ENCODE data around the gene TEP1. TPM values are rescaled to one million over a fixed set of nuclear protein-coding genes. Genes with fewer than 3 reads are reported as not detected.

Gene TEP1
- total and polyA plus RNA-seq, 2 of the 13 experiments (the other 11 are each of a cell fraction or from before 2014, with no cell fraction given) = 11.0 to 12.8 TPM

DNA sequence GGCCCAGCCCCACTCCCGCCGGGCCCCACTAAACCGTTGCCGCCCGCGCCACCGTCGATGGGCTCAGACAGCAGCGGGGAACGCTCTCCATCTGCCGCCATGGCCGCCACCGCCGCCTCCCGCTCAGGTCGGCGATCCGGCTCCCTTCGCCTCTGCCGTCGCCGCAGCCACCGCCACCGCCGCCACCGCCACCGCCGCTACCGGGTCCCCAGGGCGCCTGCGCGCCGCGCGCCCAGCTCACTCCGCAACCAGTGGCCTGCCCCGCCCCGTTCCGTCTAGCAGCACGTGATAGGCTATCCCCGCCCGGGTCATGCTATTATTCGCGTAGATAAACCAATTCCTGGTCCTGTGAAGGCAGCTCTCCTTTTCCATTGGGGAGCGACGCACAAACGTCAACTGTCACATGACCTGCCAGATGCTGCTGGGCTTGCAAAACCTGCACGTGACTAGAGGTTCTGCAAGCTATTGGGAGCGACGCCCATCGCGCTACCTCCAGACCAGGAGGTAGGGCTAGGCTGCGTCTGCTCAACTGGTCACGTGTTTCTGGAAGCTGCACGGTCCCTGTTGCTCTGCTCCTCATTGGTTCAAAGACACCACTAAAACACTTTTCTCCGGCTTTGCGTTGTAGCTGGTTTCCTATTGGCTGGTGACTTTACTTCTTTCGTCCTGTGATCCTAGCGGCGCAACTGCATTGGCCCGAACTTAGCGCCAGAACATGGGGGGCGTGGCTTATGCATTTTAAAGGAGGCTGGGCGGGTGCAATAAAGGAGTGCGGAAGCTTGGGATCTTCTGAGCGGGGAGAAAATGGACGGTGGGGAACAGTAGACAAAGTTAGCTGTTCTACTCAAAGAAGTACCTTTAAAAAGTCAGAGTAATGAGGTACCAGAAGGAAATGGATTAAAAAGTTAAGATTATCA, 48.2 kb upstream of the TEP1 start, which contains the start of gene PIP4P1 (continued):
- peak; percentile 81 for TF ChIP-seq TEAD3 (CRISPR knock-in tag; optimal IDR thresholded peaks at IDR 0.05; ENCODE audit: borderline replicate concordance)
- TF ChIP-seq, protein P1, sequence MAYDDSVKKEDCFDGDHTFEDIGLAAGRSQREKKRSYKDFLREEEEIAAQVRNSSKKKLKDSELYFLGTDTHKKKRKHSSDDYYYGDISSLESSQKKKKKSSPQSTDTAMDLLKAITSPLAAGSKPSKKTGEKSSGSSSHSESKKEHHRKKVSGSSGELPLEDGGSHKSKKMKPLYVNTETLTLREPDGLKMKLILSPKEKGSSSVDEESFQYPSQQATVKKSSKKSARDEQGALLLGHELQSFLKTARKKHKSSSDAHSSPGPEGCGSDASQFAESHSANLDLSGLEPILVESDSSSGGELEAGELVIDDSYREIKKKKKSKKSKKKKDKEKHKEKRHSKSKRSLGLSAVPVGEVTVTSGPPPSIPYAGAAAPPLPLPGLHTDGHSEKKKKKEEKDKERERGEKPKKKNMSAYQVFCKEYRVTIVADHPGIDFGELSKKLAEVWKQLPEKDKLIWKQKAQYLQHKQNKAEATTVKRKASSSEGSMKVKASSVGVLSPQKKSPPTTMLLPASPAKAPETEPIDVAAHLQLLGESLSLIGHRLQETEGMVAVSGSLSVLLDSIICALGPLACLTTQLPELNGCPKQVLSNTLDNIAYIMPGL (CRISPR knock-in tag; IDR thresholded peaks at IDR 0.05; ENCODE audit: borderline replicate concordance in 1 of 2, low read depth in 1 of 2) = peak; percentile 52 to 92; a peak in 3 of 4 replicates
- no peak for TF ChIP-seq ZNF3 (CRISPR knock-in tag; IDR thresholded peaks at IDR 0.05)
- TF ChIP-seq, protein P2, sequence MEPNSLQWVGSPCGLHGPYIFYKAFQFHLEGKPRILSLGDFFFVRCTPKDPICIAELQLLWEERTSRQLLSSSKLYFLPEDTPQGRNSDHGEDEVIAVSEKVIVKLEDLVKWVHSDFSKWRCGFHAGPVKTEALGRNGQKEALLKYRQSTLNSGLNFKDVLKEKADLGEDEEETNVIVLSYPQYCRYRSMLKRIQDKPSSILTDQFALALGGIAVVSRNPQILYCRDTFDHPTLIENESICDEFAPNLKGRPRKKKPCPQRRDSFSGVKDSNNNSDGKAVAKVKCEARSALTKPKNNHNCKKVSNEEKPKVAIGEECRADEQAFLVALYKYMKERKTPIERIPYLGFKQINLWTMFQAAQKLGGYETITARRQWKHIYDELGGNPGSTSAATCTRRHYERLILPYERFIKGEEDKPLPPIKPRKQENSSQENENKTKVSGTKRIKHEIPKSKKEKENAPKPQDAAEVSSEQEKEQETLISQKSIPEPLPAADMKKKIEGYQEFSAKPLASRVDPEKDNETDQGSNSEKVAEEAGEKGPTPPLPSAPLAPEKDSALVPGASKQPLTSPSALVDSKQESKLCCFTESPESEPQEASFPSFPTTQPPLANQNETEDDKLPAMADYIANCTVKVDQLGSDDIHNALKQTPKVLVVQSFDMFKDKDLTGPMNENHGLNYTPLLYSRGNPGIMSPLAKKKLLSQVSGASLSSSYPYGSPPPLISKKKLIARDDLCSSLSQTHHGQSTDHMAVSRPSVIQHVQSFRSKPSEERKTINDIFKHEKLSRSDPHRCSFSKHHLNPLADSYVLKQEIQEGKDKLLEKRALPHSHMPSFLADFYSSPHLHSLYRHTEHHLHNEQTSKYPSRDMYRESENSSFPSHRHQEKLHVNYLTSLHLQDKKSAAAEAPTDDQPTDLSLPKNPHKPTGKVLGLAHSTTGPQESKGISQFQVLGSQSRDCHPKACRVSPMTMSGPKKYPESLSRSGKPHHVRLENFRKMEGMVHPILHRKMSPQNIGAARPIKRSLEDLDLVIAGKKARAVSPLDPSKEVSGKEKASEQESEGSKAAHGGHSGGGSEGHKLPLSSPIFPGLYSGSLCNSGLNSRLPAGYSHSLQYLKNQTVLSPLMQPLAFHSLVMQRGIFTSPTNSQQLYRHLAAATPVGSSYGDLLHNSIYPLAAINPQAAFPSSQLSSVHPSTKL (CRISPR knock-in tag; IDR thresholded peaks at IDR 0.05) = peak; percentile 88
- TF ChIP-seq, protein P3, sequence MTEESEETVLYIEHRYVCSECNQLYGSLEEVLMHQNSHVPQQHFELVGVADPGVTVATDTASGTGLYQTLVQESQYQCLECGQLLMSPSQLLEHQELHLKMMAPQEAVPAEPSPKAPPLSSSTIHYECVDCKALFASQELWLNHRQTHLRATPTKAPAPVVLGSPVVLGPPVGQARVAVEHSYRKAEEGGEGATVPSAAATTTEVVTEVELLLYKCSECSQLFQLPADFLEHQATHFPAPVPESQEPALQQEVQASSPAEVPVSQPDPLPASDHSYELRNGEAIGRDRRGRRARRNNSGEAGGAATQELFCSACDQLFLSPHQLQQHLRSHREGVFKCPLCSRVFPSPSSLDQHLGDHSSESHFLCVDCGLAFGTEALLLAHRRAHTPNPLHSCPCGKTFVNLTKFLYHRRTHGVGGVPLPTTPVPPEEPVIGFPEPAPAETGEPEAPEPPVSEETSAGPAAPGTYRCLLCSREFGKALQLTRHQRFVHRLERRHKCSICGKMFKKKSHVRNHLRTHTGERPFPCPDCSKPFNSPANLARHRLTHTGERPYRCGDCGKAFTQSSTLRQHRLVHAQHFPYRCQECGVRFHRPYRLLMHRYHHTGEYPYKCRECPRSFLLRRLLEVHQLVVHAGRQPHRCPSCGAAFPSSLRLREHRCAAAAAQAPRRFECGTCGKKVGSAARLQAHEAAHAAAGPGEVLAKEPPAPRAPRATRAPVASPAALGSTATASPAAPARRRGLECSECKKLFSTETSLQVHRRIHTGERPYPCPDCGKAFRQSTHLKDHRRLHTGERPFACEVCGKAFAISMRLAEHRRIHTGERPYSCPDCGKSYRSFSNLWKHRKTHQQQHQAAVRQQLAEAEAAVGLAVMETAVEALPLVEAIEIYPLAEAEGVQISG (CRISPR knock-in tag; IDR thresholded peaks at IDR 0.05) = peak; percentile 91
- TF ChIP-seq EED (CRISPR knock-in tag; IDR thresholded peaks at IDR 0.05) = peak; percentile 89; the same call in 1 of the 2 replicates
- TF ChIP-seq ZNF607 (CRISPR knock-in tag; IDR thresholded peaks at IDR 0.05; ENCODE audit: borderline replicate concordance) = peak; percentile 66; the same call in 1 of the 2 replicates
- TF ChIP-seq, protein P4, sequence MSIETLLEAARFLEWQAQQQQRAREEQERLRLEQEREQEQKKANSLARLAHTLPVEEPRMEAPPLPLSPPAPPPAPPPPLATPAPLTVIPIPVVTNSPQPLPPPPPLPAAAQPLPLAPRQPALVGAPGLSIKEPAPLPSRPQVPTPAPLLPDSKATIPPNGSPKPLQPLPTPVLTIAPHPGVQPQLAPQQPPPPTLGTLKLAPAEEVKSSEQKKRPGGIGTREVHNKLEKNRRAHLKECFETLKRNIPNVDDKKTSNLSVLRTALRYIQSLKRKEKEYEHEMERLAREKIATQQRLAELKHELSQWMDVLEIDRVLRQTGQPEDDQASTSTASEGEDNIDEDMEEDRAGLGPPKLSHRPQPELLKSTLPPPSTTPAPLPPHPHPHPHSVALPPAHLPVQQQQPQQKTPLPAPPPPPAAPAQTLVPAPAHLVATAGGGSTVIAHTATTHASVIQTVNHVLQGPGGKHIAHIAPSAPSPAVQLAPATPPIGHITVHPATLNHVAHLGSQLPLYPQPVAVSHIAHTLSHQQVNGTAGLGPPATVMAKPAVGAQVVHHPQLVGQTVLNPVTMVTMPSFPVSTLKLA (IDR thresholded peaks at IDR 0.05) = peak; percentile 98
- TF ChIP-seq ZNF530 (CRISPR knock-in tag; IDR thresholded peaks at IDR 0.05; ENCODE audit: low read depth) = no peak
- TF ChIP-seq, protein P5, sequence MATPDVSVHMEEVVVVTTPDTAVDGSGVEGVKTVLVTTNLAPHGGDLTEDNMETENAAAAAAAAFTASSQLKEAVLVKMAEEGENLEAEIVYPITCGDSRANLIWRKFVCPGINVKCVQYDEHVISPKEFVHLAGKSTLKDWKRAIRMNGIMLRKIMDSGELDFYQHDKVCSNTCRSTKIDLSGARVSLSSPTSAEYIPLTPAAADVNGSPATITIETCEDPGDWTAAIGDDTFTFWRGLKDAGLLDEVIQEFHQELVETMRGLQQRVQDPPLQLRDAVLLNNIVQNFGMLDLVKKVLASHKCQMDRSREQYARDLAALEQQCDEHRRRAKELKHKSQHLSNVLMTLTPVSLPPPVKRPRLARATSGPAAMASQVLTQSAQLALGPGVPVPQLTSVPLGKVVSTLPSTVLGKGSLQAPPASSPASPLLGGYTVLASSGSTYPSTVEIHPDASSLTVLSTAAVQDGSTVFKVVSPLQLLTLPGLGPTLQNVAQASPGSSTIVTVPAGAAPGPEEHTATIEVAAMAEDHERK (CRISPR knock-in tag; IDR thresholded peaks at IDR 0.05; ENCODE audit: low read depth) = peak; percentile 64; the same call in 1 of the 2 replicates
- TF ChIP-seq ZBTB3 (CRISPR knock-in tag; IDR thresholded peaks at IDR 0.05; ENCODE audit: borderline replicate concordance, low read depth) = 0 out of 2 replicates have a peak, but pooled peaks have one; percentile 90
- peak; percentile 56 for TF ChIP-seq TAF1 (CRISPR knock-in tag; IDR thresholded peaks at IDR 0.05)
- no peak for TF ChIP-seq U2AF1 (optimal IDR thresholded peaks at IDR 0.05; ENCODE audit: low read depth, low read length)
- TF ChIP-seq ZNF430 (CRISPR knock-in tag; IDR thresholded peaks at IDR 0.05) = peak; percentile 60; the same call in 1 of the 2 replicates
- no peak for TF ChIP-seq ZNF30 (CRISPR knock-in tag; IDR thresholded peaks at IDR 0.05)
